ENCODE results near the gene RGS10. TPM values are rescaled to one million over a fixed set of nuclear protein-coding genes. Genes with fewer than 3 reads are reported as not detected.

Gene RGS10
- total and polyA plus RNA-seq, 10 of the 15 experiments (the other 5 are each of a cell fraction or from before 2014, with no cell fraction given): 72.8 to 193 (median 127) TPM

DNA sequence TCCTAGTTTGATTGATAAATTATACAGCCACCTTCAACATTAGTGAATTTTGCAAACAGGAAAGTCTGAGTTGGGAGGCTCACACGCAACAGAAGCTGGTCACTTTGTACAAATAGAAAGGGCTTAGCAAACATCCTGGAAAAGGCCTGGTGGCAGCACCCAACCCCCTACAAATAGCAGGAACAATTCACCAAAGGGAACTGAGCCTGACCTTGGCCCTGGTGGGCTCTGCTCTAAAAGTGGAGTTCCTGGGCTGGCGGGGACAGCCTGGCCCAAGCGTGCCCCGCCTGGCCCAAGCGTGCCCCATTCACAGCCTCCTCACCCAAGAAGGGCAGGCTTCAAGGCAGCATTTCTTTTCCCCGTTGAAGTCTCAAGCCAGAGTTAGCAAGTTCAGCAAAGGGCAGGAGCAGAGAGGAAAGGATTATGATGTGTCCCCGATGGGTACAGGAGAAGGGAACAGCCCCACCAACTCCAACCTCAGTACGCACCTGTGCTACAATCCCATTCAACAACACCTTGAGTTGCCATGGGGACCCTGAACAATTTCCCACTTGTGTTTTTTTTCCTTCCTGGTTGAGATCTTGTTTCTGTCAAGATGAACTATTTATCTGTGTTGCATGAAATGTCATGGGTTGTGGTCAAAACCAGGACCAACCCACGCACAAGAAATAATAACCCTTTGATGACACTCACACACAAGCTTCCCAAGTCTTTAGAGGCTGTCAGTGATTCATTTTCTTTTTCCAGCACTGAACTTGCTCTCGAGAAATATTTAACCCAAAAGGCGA is 43.4 kb downstream of the RGS10 start:
- H3K9me3 ChIP-seq (replicated peaks; ENCODE audit: control insufficient read depth, insufficient read depth, low read length): no peaks in the 10 kb centered on the region
- H3K9ac ChIP-seq (ENCODE audit: control insufficient read depth, insufficient read depth, low read length): no peak overlapping the region
- H2AFZ ChIP-seq (ENCODE audit: control insufficient read depth, low read depth, low read length): no peak overlapping the region
- DNase-seq (ENCODE audit: low read depth, low spot score) (no peak), ATAC-seq (no peak), FAIRE-seq (no peak)
- H3K36me3 ChIP-seq (ENCODE audit: control insufficient read depth in 2 of 2, insufficient read depth in 2 of 2, low read length in 1 of 2): peaks cover 0 to 5% of the 10 kb centered on the region in 2 experiments; a peak in 2 of 4 replicates
- no peaks in the 10 kb centered on the region for H4K20me1 ChIP-seq (ENCODE audit: control insufficient read depth, insufficient read depth)
- in situ Hi-C loops (cut with MboI): no loop called here
- WGBS (ENCODE audit: insufficient coverage, insufficient replicate concordance, low lambda C conversion rate, missing lambda C conversion rate): 79% methylated on average over 11 of the region's 11 CpGs
- BruUV-seq (replicated peaks): no TSS peak
- CTCF ChIA-PET: interaction anchor here (0.7 to 2.5 kb wide), 5 partner anchors 9 to 300 kb away, joined by 3 to 19 read pairs (median 3); no protein-coding TSS in a partner anchor
- TF ChIP-seq ATF2 (IDR thresholded peaks at IDR 0.05; ENCODE audit: low read length) (peak; percentile 21; the same call in 1 of the 2 replicates), SIN3A (IDR thresholded peaks at IDR 0.05; ENCODE audit: low read depth, low read length) (no peak), ZBED1 (IDR thresholded peaks at IDR 0.05; ENCODE audit: borderline replicate concordance) (no peak), ZBTB11 (CRISPR knock-in tag; IDR thresholded peaks at IDR 0.05) (no peak), FOXK2 (IDR thresholded peaks at IDR 0.05) (no peak), JUNB (IDR thresholded peaks at IDR 0.05) (no peak), TCF12 (IDR thresholded peaks at IDR 0.05; ENCODE audit: low read depth, low read length) (no peak), JUND (IDR thresholded peaks at IDR 0.05; ENCODE audit: low read depth, low read length) (no peak), MEF2B (IDR thresholded peaks at IDR 0.05; ENCODE audit: partially characterized antibody, poor library complexity, severe bottlenecking) (no peak), RUNX3 (IDR thresholded peaks at IDR 0.05; ENCODE audit: low read length) (peak; percentile 87), NR2F1 (conservative IDR thresholded peaks at IDR 0.05) (no peak), SMAD5 (IDR thresholded peaks at IDR 0.05; ENCODE audit: low read depth) (no peak), IKZF1 (conservative IDR thresholded peaks at IDR 0.05) (0 out of 2 replicates have a peak, but pooled peaks have one; percentile 30), BMI1 (IDR thresholded peaks at IDR 0.05; ENCODE audit: borderline replicate concordance) (no peak), ZNF622 (IDR thresholded peaks at IDR 0.05) (no peak)
- intact Hi-C loops (cut with micrococcal nuclease; ENCODE audit: unreplicated experiment): no loop called here
- H3K27ac ChIP-seq (ENCODE audit: control insufficient read depth, insufficient read depth): no peak overlapping the region
- H3K4me2 ChIP-seq (ENCODE audit: control insufficient read depth, insufficient read depth): no peak overlapping the region
- H3K27me3 ChIP-seq (replicated peaks in 1 of 2; ENCODE audit: control insufficient read depth in 2 of 2, insufficient read depth in 2 of 2, low read length in 1 of 2): no peaks in the 10 kb centered on the region
- peaks cover 29% of the 10 kb centered on the region for H3K4me1 ChIP-seq (ENCODE audit: control insufficient read depth, insufficient read depth, low read length)
- no peak overlapping the region for H3K4me3 ChIP-seq
- no peaks in the 10 kb centered on the region for H3K79me2 ChIP-seq (ENCODE audit: control insufficient read depth, insufficient read depth, low read length)
- RAD21 ChIA-PET (ENCODE audit: unreplicated experiment): interaction anchor here (1.1 to 2.3 kb wide), 2 partner anchors 18 to 42 kb away, joined by 3 to 10 read pairs; partner anchors contain the start of gene RGS10
- POLR2A ChIA-PET: interaction anchor here (0.8 to 1.2 kb wide), 2 partner anchors 42 to 45 kb away, joined by 3 to 4 read pairs; no protein-coding TSS in a partner anchor
- SMC1A ChIA-PET (ENCODE audit: uncharacterized antibody, unreplicated experiment): interaction anchor here (0.9 to 3.8 kb wide), 8 partner anchors 10 to 69 kb away, joined by 3 to 19 read pairs (median 6); no protein-coding TSS in a partner anchor
